GM23338 (cell line): ENCODE results near the gene KCNN2. TPM values are rescaled to one million over a fixed set of nuclear protein-coding genes. Genes with fewer than 3 reads are reported as not detected.

Experiments
- ATAC-seq: fragments of 200-7000 bp; cut with Tn5 transposase; 3 replicates; pipeline ENCODE4 v1.9.1; 2020
- DNase-seq: peaks from one replicate; pipeline ENCODE4 v3.0.0-alpha.2; 2015; ENCODE audit warnings: low spot score
- H2AFZ ChIP-seq: fragments of 200-600 bp; sonication (generic); 2 replicates; pipeline ENCODE4 v1.8.0; 2016; ENCODE audit warnings: antibody characterized with exemption, mild to moderate bottlenecking, moderate library complexity
- H3F3A ChIP-seq: fragments of 200-600 bp; sonication (generic); replicated peaks from 2 replicates; pipeline ENCODE4 v1.8.0; 2017; ENCODE audit warnings: antibody characterized with exemption, mixed run types, low read depth
- H3K27ac ChIP-seq: fragments of 200-600 bp; sonication (generic); 2 replicates; pipeline ENCODE4 v1.6.1; 2016; ENCODE audit warnings: low read depth
- H3K27me3 ChIP-seq: fragments of 200-600 bp; sonication (generic); 2 replicates; pipeline ENCODE4 v1.8.0; 2016; ENCODE audit warnings: mild to moderate bottlenecking, mixed run types, moderate library complexity; ENCODE audit not compliant: insufficient read depth
- H3K36me3 ChIP-seq: fragments of 200-600 bp; sonication (generic); 2 replicates; pipeline ENCODE4 v1.8.0; 2016; ENCODE audit warnings: mild to moderate bottlenecking; ENCODE audit not compliant: insufficient read depth
- H3K4me1 ChIP-seq: fragments of 200-600 bp; sonication (generic); 2 replicates; pipeline ENCODE4 v1.8.0; 2016; ENCODE audit warnings: mild to moderate bottlenecking, moderate library complexity; ENCODE audit not compliant: insufficient read depth
- H3K4me2 ChIP-seq: fragments of 200-600 bp; sonication (generic); 2 replicates; pipeline ENCODE4 v1.7.1; 2017; ENCODE audit warnings: mixed run types
- H3K4me3 ChIP-seq: fragments of 200-600 bp; sonication (generic); 2 replicates; pipeline ENCODE4 v1.6.1; 2016; ENCODE audit warnings: mixed run types
- H3K79me2 ChIP-seq: fragments of 200-600 bp; sonication (generic); replicated peaks from 2 replicates; pipeline ENCODE4 v1.8.0; 2017; ENCODE audit warnings: mild to moderate bottlenecking; ENCODE audit not compliant: insufficient read depth
- H3K9me2 ChIP-seq: fragments of 200-600 bp; sonication (generic); 2 replicates; pipeline ENCODE4 v1.8.0; 2017; ENCODE audit not compliant: insufficient read depth
- H4K20me1 ChIP-seq: fragments of 200-600 bp; sonication (generic); replicated peaks from 2 replicates; pipeline ENCODE4 v1.8.0; 2017; ENCODE audit warnings: mild to moderate bottlenecking; ENCODE audit not compliant: insufficient read depth
- H3K27ac Mint-ChIP-seq: 2 replicates; pipeline ENCODE4 v1.8.0; 2020; ENCODE audit warnings: inconsistent platforms, mild to moderate bottlenecking, moderate library complexity, mixed read lengths
- H3K27me3 Mint-ChIP-seq: 3 replicates; pipeline ENCODE4 v1.8.0; 2022; ENCODE audit warnings: low read depth, mild to moderate bottlenecking, moderate library complexity, mixed read lengths, inconsistent platforms; ENCODE audit not compliant: insufficient read depth, poor library complexity
- H3K36me3 Mint-ChIP-seq: 3 replicates; pipeline ENCODE4 v1.8.0; 2021; ENCODE audit warnings: low read depth, mild to moderate bottlenecking, inconsistent platforms, moderate library complexity, mixed read lengths
- H3K4me1 Mint-ChIP-seq: 3 replicates; pipeline ENCODE4 v1.8.0; 2020; ENCODE audit warnings: mild to moderate bottlenecking, inconsistent platforms, mixed read lengths
- H3K4me3 Mint-ChIP-seq: 3 replicates; pipeline ENCODE4 v1.8.0; 2021; ENCODE audit warnings: moderate library complexity, mild to moderate bottlenecking, inconsistent platforms, mixed read lengths
- H3K9me3 Mint-ChIP-seq: 3 replicates; pipeline ENCODE4 v1.8.0; 2020; ENCODE audit warnings: moderate library complexity, mild to moderate bottlenecking, inconsistent platforms, mixed read lengths
- CREB1 ChIP-seq: fragments of 250-450 bp; sonication (Bioruptor Pico); IDR thresholded peaks from 2 replicates; pipeline ENCODE4 v1.5.0; 2020; ENCODE audit warnings: low read depth, mild to moderate bottlenecking, moderate library complexity
- CTCF ChIP-seq, 2 experiments: fragments of 200-600 bp in 1 of 2; sonication (generic) in 1 of 2; conservative IDR thresholded peaks; 2 replicates each; pipeline versions ENCODE4 v1.5.1 to v1.6.1; 2016 to 2017; ENCODE audit warnings: antibody characterized with exemption in 2 of 2, low read depth in 2 of 2, mild to moderate bottlenecking in 2 of 2, moderate library complexity in 1 of 2
- NANOG ChIP-seq: IDR thresholded peaks from 2 replicates; pipeline ENCODE4 v1.6.1; 2016; ENCODE audit warnings: antibody characterized with exemption, borderline replicate concordance
- POLR2AphosphoS5 ChIP-seq: IDR thresholded peaks from 2 replicates; pipeline ENCODE4 v1.6.1; 2016; ENCODE audit warnings: antibody characterized with exemption, low read depth
- ZNF114 ChIP-seq: fragments of 250-450 bp; sonication (Bioruptor Pico); IDR thresholded peaks from 2 replicates; pipeline ENCODE4 v1.5.0; 2020; ENCODE audit warnings: mild to moderate bottlenecking, moderate library complexity
- ZNF462 ChIP-seq: fragments of 250-450 bp; sonication (Bioruptor Pico); IDR thresholded peaks from 2 replicates; pipeline ENCODE4 v1.5.0; 2020; ENCODE audit warnings: mild to moderate bottlenecking, moderate library complexity
- polyA plus RNA-seq: library from polyadenylated mRNA; unstranded; fragments of >200 nt; fragmentation: Nextera tagmentation; extraction: Ambion mirVana; gene quantifications from 2 replicates; pipeline ENCODE4 v1.2.1, GENCODE V29; 2016
- total RNA-seq: library from RNA; depleted of rRNA; stranded (reverse); fragments of >200 nt; shearing (Covaris generic); gene quantifications from 2 replicates; pipeline ENCODE4 v1.2.3, GENCODE V29; 2014

Gene KCNN2
- total and polyA plus RNA-seq, 2 experiments from 2014 or later: 14.7 to 15.9 TPM

- H3K27ac Mint-ChIP-seq: peak overlapping the region; percentile 56; the same call in 1 of the 2 replicates
- Histone ChIP-seq H3K4me1 (peaks cover 40% of the 10 kb centered on the region), H4K20me1 (no peaks in the 10 kb centered on the region), H3K9me2 (no peaks in the 10 kb centered on the region), H3F3A (no peaks in the 10 kb centered on the region), H3K4me2 (peak overlapping the region; percentile 70; the same call in 1 of the 2 replicates), H3K36me3 (no peaks in the 10 kb centered on the region), H3K4me3 (no peak overlapping the region), H3K27me3 (no peaks in the 10 kb centered on the region), H3K79me2 (peaks cover 4% of the 10 kb centered on the region; the same call in 1 of the 2 replicates), H2AFZ (no peak overlapping the region), H3K27ac (no peak overlapping the region)
- ATAC-seq (no peak), DNase-seq (no peak)
- H3K27me3 Mint-ChIP-seq: peaks cover 8% of the 10 kb centered on the region
- H3K36me3 Mint-ChIP-seq: peaks cover 5% of the 10 kb centered on the region; the same call in 2 of the 3 replicates
- no peaks in the 10 kb centered on the region; the same call in 1 of the 3 replicates for H3K9me3 Mint-ChIP-seq
- H3K4me3 Mint-ChIP-seq: no peak overlapping the region
- no peak for TF ChIP-seq ZNF114 (CRISPR knock-in tag)
- no peak for TF ChIP-seq POLR2AphosphoS5
- peak in 1 of 2 experiments; percentile 51; a peak in 3 of 4 replicates for TF ChIP-seq CTCF (conservative IDR thresholded peaks at IDR 0.05; ENCODE audit: low read depth in 2 of 2)
- TF ChIP-seq CREB1: no peak
- H3K4me1 Mint-ChIP-seq: peaks cover 44% of the 10 kb centered on the region
These were observed 3.5 kb upstream of the KCNN2 start for GRCh38 chr5:114358329-114358728.

GRCh38 chr5:114360357-114360756 lies 1.5 kb upstream of the KCNN2 start:
- no peaks in the 10 kb centered on the region; the same call in 2 of the 3 replicates for H3K9me3 Mint-ChIP-seq
- Histone ChIP-seq H3K4me1 (peaks cover 38% of the 10 kb centered on the region), H3K36me3 (no peaks in the 10 kb centered on the region), H3K9me2 (no peaks in the 10 kb centered on the region), H4K20me1 (peaks cover 3% of the 10 kb centered on the region; the same call in 1 of the 2 replicates), H3F3A (no peaks in the 10 kb centered on the region), H2AFZ (no peak overlapping the region), H3K4me2 (peak overlapping the region; percentile 70), H3K4me3 (peak overlapping the region; percentile 77), H3K79me2 (peaks cover 25% of the 10 kb centered on the region), H3K27ac (peak overlapping the region; percentile 91), H3K27me3 (peaks cover 14% of the 10 kb centered on the region)
- peak overlapping the region; percentile 91 for H3K27ac Mint-ChIP-seq
- DNase-seq: peak; percentile 58
- peak overlapping the region; percentile 74 for H3K4me3 Mint-ChIP-seq
- peaks cover 32% of the 10 kb centered on the region for H3K4me1 Mint-ChIP-seq
- peak; percentile 0; the same call in 2 of the 3 replicates for ATAC-seq
- TF ChIP-seq ZNF462 (CRISPR knock-in tag) (peak; percentile 69), NANOG (peak; percentile 89), POLR2AphosphoS5 (no peak)
- peaks cover 13% of the 10 kb centered on the region for H3K27me3 Mint-ChIP-seq
- H3K36me3 Mint-ChIP-seq: no peaks in the 10 kb centered on the region; the same call in 1 of the 3 replicates
